ENCODE measurements around the gene MEIS1. TPM values are rescaled to one million over a fixed set of nuclear protein-coding genes. Genes with fewer than 3 reads are reported as not detected.
A peak's percentile ranks its signal among the peaks of the same experiment; 100 is the strongest.

MEIS1 gene
- total RNA-seq, 1 experiment from 2014 or later: 0.66 TPM

- H3K4me1 ChIP-seq (ENCODE audit: insufficient read depth, low read length): peaks cover 3% of the 10 kb centered on the region; the same call in 1 of the 2 replicates
- no CpG with 5 or more reads among the region's 3 CpGs for WGBS (ENCODE audit: extremely low coverage, insufficient read length, low lambda C conversion rate)
- no peak overlapping the region for H3K56ac ChIP-seq (ENCODE audit: insufficient read length, low read depth, low read length)
- no peak overlapping the region for H3K14ac ChIP-seq (ENCODE audit: insufficient read depth, low read length)
- H2BK12ac ChIP-seq (ENCODE audit: insufficient read length, low read depth, low read length): no peak overlapping the region
- H2BK15ac ChIP-seq (ENCODE audit: low read depth, low read length): no peak overlapping the region
- H3K9ac ChIP-seq (ENCODE audit: extremely low read depth, insufficient read length, low read length): no peak overlapping the region
- H2AFZ ChIP-seq (ENCODE audit: low read length): no peak overlapping the region
- no peak overlapping the region for H4K91ac ChIP-seq (ENCODE audit: insufficient read length, low read depth, low read length)
- Mint-ChIP-seq H3K36me3 (ENCODE audit: insufficient read depth in 1 of 3, low read depth in 3 of 3) (no peaks in the 10 kb centered on the region), H3K4me3 (no peak overlapping the region; a peak in 1 of 5 replicates), H3K27ac (peak overlapping the region in 1 of 3 experiments; percentile 85; a peak in 3 of 7 replicates), H3K9me3 (no peaks in the 10 kb centered on the region), H3K27me3 (ENCODE audit: low read depth) (peaks cover 2% of the 10 kb centered on the region; the same call in 1 of the 2 replicates), H3K4me1 (peaks cover 13 to 18% of the 10 kb centered on the region in 2 experiments)
- H2BK20ac ChIP-seq (ENCODE audit: low read depth, low read length, poor library complexity, severe bottlenecking): no peak overlapping the region
- H3K23me2 ChIP-seq (ENCODE audit: insufficient read length, low read depth, low read length, poor library complexity, severe bottlenecking): no peaks in the 10 kb centered on the region
- no peak overlapping the region for H3K27ac ChIP-seq (ENCODE audit: insufficient read length, low read depth, low read length)
- H3K9me3 ChIP-seq (ENCODE audit: control insufficient read depth, low read depth, low read length): no peaks in the 10 kb centered on the region
- H3K79me1 ChIP-seq (ENCODE audit: insufficient read depth, low read depth, low read length, poor library complexity, severe bottlenecking): no peaks in the 10 kb centered on the region
- H3K79me2 ChIP-seq (ENCODE audit: insufficient read depth, low read length): no peaks in the 10 kb centered on the region
- no peak overlapping the region for H2BK120ac ChIP-seq (ENCODE audit: low read depth, low read length, poor library complexity, severe bottlenecking)
- no peak overlapping the region for H3K18ac ChIP-seq (ENCODE audit: insufficient read length, low read depth, low read length)
- no peak overlapping the region for H3K4ac ChIP-seq (ENCODE audit: low read depth, low read length)
- no peaks in the 10 kb centered on the region for H3K27me3 ChIP-seq (ENCODE audit: insufficient read depth, low read length)
- H3K23ac ChIP-seq (ENCODE audit: insufficient read length, low read depth, low read length): no peak overlapping the region
- H2AK5ac ChIP-seq (ENCODE audit: insufficient read length, low read length): no peak overlapping the region
- no peak overlapping the region for H4K8ac ChIP-seq (replicated peaks; ENCODE audit: insufficient read length, low read depth, low read length)
- no peak overlapping the region for H3T11ph ChIP-seq (ENCODE audit: low read length)
- H4K20me1 ChIP-seq (ENCODE audit: control insufficient read depth, insufficient read depth, insufficient read length): no peaks in the 10 kb centered on the region
- DNase-seq: no peak
- H4K5ac ChIP-seq (ENCODE audit: insufficient read length, low read depth, low read length): no peak overlapping the region
- TF ChIP-seq, protein P1, sequence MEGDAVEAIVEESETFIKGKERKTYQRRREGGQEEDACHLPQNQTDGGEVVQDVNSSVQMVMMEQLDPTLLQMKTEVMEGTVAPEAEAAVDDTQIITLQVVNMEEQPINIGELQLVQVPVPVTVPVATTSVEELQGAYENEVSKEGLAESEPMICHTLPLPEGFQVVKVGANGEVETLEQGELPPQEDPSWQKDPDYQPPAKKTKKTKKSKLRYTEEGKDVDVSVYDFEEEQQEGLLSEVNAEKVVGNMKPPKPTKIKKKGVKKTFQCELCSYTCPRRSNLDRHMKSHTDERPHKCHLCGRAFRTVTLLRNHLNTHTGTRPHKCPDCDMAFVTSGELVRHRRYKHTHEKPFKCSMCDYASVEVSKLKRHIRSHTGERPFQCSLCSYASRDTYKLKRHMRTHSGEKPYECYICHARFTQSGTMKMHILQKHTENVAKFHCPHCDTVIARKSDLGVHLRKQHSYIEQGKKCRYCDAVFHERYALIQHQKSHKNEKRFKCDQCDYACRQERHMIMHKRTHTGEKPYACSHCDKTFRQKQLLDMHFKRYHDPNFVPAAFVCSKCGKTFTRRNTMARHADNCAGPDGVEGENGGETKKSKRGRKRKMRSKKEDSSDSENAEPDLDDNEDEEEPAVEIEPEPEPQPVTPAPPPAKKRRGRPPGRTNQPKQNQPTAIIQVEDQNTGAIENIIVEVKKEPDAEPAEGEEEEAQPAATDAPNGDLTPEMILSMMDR (conservative IDR thresholded peaks at IDR 0.05): no peak
- H2BK5ac ChIP-seq (ENCODE audit: insufficient read length, low read length): no peak overlapping the region
- no peak overlapping the region for H3K4me2 ChIP-seq (ENCODE audit: insufficient read depth, insufficient read length, low read length)
Observed at GRCh38 chr2:66561645-66562303, 126.8 kb downstream of the MEIS1 start.

Measured in H9 (cell line).